GM18951 (cell line): Measurements from ENCODE around the gene POLR1C.
"Not testable (repeated sequence)": the region's sequence is repeated elsewhere in the genome, so short reads cannot be mapped to it uniquely, and the experiment has no call there.

Experiments used
- POLR2A ChIP-seq: IDR thresholded peaks from 4 replicates; pipeline ENCODE4 v1.6.1; 2011; ENCODE audit warnings: mild to moderate bottlenecking; ENCODE audit not compliant: insufficient read length, insufficient read depth; ENCODE audit errors: extremely low read depth
- in situ Hi-C: fragments of 300-500 bp; cut with MboI; formaldehyde crosslinking; loops from one replicate; pipeline ENCODE4 v1.12.0; 2022; ENCODE audit warnings: low sequenced_read_pairs, mixed read lengths, inconsistent platforms; ENCODE audit not compliant: unreplicated experiment

POLR1C gene

GRCh38 chr6:43497129-43497396, 19.8 kb upstream of the POLR1C start:
- in situ Hi-C loops, result no loop called here
- TF ChIP-seq POLR2A, result no peak

GRCh38 chr6:43497689-43498088, 19.2 kb upstream of the POLR1C start:
- TF ChIP-seq POLR2A, result no peak
- in situ Hi-C loops, result no loop called here

- in situ Hi-C loops, result not testable (repeated sequence)
Measured at GRCh38 chr6:43498291-43498690, 18.6 kb upstream of the POLR1C start.

GRCh38 chr6:43499028-43499815, 17.7 kb upstream of the POLR1C start:
- in situ Hi-C loops, result no loop called here

GRCh38 chr6:43500921-43501320, 16.0 kb upstream of the POLR1C start:
- no peak for TF ChIP-seq POLR2A
- in situ Hi-C loops, result loop anchor here (10.0 kb wide), 2 partner anchors 46 to 246 kb away; partner anchors contain the start of gene DLK2

More at GRCh38 chr6:43499028-43499815, 17.7 kb upstream of the POLR1C start:
- no peak for TF ChIP-seq POLR2A

GRCh38 chr6:43502666-43503065, 14.2 kb upstream of the POLR1C start:
- in situ Hi-C loops, result loop anchor here (10.0 kb wide), 2 partner anchors 48 to 248 kb away; partner anchors contain the start of gene DLK2
- TF ChIP-seq POLR2A, result no peak

GRCh38 chr6:43503443-43503842, 13.4 kb upstream of the POLR1C start:
- no peak for TF ChIP-seq POLR2A
- in situ Hi-C loops, result loop anchor here (10.0 kb wide), 2 partner anchors 49 to 249 kb away; partner anchors contain the start of gene DLK2

- no peak for TF ChIP-seq POLR2A
- in situ Hi-C loops, result loop anchor here (10.0 kb wide), 2 partner anchors 50 to 250 kb away; partner anchors contain the start of gene DLK2
Measured at GRCh38 chr6:43504756-43505593, 11.9 kb upstream of the POLR1C start.

- in situ Hi-C loops, result loop anchor here (10.0 kb wide), 2 partner anchors 51 to 251 kb away; partner anchors contain the start of gene DLK2
- no peak for TF ChIP-seq POLR2A
Measured at GRCh38 chr6:43505718-43506117, 11.2 kb upstream of the POLR1C start.

GRCh38 chr6:43506171-43506570, 10.7 kb upstream of the POLR1C start:
- in situ Hi-C loops, result loop anchor here (10.0 kb wide), 2 partner anchors 51 to 251 kb away; partner anchors contain the start of gene DLK2
- TF ChIP-seq POLR2A, result no peak

GRCh38 chr6:43506667-43507471, 10.0 kb upstream of the POLR1C start:
- in situ Hi-C loops, result loop anchor here (10.0 kb wide), 2 partner anchors 52 to 252 kb away; partner anchors contain the start of gene DLK2
- no peak for TF ChIP-seq POLR2A

- in situ Hi-C loops, result loop anchor here (10.0 kb wide), 2 partner anchors 54 to 254 kb away; partner anchors contain the start of gene DLK2
- TF ChIP-seq POLR2A, result no peak
Measured at GRCh38 chr6:43508481-43509141, 8.3 kb upstream of the POLR1C start.
